Eye (tissue), 1 donor: ENCODE results near the gene CARNS1.
A peak's percentile ranks its signal among the peaks of the same experiment; 100 is the strongest.

ENCODE experiments used
- DNase-seq: peaks from one replicate; pipeline ENCODE4 v3.0.0-alpha.2; 2015

CARNS1 gene, protein sequence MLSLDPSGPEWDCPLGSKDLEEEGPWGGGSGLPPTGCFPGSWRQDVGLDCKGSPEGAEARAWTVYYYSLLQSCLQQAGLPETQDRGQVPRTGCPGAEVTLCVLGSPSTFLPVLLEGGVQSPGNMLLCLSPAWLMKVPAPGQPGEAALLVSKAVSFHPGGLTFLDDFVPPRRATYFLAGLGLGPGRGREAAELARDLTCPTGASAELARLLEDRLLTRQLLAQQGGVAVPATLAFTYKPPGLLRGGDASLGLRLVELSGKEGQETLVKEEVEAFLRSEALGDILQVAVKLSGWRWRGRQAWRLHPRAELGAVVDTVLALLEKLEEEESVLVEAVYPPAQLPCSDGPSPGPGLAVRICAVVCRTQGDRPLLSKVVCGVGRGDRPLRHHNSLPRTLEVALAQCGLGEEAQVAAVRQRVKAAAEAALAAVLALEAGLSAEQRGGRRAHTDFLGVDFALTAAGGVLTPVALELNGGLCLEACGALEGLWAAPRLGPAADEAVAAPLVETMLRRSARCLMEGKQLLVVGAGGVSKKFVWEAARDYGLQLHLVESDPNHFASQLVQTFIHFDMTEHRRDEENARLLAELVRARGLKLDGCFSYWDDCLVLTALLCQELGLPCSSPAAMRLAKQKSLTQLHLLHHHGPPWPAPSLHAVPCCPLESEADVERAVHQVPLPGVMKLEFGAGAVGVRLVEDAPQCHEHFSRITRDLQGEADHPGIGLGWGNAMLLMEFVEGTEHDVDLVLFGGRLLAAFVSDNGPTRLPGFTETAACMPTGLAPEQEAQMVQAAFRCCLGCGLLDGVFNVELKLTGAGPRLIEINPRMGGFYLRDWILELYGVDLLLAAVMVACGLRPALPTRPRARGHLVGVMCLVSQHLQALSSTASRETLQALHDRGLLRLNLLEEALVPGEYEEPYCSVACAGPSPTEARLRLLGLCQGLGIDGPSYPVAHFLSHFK

DNA sequence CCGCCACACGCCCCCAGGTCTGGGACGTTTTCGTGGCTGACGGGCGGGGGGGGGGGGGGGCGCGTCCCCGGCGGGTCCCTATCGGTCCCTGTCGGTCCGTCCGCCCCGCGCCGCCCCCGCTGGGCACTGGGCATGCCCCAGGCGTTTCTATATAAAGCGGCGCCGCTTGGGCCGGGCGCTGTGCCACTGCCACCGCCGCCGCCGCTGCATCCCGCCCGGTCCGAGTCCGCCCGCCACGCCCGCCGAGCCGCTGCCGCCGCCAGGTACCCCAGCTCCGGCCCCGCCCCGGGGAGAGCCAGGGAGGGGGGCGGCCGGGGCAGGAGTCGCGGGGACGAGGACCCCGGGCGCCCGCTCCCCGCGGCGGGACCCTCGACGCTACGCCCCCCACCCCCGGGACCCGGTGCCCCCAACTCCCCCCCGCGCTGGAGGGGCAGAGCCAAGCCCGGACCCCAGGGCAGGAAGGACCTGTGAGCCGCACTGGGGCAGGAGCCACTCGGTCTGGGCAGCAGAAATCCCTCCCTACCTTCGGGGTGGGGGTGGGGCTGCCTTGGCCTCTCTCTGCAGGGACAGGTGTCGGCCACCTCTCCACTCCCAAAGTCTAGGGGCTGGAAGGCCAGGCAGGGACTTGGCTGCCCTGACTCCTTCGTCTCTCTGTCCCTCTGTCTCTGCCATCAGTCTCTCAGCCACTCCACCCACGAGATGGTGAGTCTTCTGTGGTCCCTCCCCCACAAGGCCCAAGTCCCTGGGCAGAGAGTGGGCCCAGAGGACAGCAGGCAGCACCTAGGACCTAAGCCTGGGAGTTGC, at the start of gene CARNS1:
Gene CARNS1 (plus strand): TSS at position 178 of the 804 bp plus-strand sequence. CDS start 522 bp downstream, at position 700.
- DNase-seq = no peak

DNA sequence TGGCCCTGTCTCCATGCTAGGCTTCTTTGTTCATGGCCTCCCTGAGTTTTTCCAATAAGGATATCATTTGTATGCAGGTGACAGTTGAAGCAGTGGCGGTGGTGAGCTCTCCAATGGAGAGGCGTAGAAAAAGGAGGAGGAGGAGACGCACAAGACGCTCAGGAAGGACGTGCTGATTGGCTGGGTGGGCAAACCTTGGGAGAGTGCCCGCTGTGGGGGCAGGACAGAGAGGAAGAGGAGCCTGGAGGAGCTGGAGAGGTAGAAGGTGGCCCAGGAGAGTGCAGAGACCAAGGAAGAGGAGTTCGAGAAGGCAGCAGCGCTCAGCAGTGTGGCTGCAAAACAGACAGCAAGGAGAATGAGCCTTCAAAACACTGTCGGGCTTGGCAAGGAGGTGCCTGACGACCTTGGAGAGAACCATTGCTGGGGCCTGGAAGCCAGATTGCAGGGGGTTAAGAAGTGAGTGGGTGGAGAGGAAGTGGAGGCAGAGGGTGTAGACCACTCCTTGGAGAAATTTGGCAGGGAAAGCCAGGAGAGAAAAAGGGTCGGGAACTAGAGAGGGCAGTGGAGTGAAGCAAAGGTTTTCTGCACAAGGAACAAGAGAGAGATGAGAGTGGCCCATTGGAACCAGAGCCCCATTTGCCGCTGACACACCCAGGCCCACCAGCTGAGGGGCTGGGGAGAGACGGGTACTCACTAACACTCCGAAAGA, 49.6 kb upstream of the CARNS1 start:
- no peak for DNase-seq

DNA sequence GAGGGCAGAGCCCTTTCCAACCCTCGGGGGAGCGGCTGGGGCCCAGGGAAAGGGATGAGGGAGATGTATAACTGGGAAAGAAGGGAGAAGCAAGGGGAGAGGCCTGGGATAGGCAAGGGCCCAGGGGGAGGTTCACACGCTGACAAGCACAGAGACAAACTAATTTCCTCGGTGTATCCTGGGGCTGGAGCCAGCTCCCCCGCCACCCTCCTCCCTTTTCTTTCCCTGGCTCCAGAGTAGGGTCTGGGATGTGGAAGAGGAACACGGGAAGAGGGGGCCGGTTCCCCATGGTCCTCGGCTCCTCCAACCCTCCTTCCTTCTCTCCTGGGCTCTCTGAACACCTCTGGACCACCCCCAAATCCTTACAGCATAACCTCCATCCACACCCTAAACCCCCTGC, 48.9 kb upstream of the CARNS1 start:
- peak; percentile 41 for DNase-seq

DNA sequence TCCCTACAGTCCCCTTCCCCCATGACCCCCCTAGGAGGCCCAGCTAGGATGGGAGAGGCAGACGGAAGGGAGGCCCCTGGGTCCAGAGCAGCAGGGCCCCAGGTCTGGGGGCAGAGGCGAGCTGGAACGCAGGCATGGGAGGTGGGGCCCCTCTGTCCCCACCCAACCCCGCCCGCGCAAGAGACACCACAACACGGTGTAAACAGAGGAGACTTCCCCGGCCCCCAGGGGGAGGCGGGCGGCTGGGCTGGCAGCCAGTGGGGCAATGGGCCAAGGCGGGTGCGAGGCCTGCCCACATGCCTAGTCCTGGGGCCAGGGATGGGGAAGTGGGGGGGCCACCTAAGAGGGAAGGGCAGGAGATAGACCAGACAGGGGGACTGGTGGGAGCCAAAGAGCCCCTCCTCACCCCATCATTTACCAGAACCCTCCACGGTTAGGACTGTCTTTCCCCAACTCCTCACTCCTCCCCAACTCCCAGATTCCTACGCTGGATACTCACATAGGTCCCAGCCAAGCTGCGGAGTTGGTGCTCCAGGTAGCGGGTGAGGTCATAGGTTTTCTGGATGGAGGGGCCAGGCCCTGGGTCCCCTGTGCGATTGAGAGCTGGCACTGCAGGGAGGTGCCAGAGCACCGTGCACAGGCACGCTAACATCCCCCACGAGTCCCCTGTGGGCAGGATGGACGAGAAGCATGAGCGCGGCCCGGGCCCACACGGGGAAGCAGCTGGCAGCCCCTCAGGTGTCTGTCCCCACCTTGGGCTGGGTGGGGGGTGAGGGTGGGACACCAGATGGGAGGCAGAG, 48.3 kb upstream of the CARNS1 start:
- DNase-seq = no peak

DNA sequence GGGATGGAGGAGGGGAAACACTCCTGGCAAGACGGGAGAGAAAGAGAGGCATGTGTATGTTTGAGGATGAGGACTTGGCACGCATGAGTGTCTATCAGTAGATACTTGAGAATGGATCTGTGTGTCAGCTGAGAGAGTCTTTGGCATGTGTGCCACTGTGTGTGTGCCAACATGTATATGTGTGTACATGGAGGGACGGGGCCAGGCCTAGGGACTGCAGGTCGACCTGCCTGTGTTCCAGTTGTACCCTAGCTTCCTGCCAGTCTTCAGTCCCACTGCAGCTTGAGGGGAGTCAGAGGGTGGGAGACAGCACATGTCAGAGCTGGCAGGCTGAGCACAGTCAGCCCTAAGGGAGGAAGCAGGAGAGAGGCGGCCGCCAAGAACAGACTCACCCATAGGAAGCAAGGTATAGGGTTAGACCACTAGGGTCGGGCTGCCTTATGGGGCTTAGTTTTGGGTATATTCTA, 47.7 kb upstream of the CARNS1 start:
- DNase-seq = no peak

DNA sequence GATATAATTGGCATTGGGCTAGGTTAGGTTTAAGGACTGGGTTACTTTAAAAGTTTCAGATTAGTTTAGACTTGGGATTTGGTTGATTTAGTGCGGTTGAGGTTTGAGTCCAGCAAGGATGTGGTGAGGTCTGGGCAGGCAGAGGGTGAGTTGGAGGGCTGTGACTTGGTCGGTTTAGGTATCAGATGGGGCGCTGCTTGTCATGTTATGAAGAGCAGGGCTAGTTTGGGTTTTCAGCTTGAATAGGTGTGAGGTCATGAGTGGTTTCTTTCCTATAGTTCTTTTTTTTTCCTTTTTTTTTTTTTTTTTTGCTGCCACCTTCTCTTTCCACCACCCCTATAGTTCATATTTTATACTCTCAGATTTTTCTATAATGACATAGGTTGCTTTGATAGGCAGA, 46.9 kb upstream of the CARNS1 start:
- no peak for DNase-seq

DNA sequence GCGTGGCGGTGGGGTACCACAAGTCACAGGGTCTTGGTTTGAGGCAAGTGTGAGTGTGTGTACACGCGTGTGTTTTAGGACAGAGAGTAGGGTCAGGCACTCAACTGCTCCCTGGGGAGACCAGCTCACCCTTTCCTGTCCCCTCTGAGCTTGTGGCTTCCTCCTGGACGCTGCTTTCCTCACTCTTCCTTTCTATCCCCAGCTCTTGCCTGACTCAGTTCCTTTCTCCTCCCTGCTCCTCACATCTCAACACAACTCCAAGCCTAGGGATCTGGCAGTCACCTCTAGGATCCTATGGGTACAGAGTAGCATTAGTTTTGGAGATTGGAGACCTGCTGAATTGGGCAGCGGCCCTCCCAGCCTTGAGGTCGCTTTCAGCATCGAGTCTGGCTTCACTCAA, 46.2 kb upstream of the CARNS1 start:
- no peak for DNase-seq

DNA sequence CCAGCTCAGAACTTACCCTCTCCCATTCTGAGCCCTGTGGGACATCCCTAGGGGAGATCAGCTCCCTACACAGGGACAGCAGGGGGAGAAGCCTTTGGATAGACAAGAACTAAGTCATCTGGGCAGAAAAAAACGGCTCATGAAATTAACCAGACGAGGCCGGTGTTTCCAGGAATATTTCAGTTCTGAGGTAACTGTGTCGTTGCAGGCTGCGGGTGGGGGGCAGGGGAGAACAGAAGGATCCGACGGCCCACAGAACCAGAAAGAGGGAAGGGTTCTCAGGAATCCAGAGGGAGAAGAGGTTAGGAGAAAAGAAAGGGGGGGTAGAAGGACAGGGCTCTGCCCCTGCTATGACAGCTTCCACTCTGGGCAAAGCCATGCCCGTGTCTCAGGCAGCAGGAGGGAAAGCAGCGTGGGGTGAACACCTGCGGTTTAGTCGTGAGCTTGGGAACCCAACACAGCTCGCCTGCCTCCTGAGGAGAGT, 45.6 kb upstream of the CARNS1 start:
- DNase-seq = peak; percentile 49

DNA sequence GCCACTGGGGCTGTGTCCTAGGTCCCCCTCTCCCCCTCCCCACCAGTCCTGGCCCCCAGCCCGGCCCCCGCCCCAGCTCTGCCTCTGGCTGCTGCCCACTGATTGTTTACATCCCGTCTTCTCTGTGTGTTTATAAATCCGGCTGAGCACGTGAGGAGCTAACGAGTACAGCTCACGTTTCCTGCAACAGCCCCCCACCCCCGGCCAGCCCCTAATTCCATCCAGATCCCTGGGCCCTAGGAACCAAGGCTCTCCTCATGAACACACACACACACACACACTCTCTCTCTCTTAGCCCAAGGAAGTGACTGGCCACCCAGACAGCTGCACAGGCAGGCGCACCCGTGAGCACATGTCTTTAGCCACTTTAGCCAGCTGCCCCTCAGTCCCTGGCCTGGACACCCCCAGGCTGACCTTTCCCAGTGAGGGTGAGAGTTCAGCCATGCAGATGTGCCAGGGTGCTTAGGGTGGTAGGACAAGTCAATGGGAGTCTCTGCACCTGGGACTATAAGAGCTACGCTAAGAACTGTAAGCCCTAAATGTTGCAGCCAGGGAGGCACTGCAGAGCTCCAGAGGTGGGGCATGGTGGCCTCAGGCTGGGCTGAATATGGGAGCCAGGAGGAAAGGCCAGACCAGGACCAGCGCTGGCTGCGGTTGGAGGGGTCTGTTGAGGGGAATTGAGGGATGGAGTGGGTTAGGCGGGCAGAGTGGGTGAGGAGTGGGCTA, 45.0 kb upstream of the CARNS1 start:
- DNase-seq = peak; percentile 67

DNA sequence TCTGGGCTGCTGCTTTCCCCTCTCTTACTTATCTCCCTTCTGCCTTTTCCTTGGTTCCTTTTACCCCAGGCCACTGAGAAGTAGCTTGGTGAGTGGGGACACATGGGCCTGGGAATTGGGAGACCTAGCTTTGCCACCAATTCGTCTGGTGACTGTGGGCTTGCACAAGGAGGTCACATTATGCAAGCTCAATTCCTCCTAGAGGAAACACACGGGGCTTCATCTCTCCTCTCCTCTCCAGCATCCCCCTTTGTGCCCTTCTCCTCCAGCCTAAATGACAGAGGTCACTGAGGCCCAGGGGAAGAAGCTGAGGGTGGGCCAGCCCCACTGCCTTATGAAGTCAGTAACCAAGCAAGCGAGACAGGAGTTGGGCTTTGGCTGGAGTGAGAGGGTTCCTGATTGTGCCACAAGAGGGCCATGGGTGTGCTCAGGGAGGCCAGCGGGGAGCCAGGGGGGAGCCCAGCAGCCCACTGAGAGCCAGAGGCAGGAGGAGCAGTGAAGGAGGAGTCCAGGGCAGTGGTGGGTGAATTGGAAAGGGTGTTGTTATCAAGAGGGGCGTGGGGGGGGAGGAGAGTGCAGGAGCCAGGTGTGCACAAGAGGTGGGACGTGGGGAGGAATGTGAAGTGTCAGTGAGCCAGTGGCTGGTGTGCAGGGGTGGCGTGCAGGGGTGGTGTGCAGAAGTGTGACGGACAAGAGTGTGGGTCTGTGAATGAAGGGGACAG, 44.1 kb upstream of the CARNS1 start:
- peak; percentile 65 for DNase-seq

DNA sequence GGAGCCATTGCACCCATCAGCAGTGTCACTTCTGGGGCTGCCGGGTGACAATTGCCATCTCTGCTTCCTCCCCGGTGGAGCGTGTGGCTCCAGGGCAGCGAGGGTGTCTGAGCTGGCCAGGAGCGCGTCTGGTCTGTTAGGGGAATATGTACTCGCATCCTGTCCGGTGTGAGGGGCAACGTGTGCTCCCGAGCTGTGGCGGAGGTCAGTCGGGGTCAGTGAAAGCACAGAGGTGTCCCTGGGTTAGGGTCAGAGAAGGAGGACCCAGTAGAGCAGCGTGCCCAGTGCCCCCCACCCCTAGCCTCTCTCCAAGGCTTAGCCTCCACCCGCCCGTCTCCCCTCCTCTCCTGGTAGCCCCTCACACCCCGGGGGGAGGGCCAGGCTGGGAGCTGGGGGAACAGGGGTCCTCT, 43.6 kb upstream of the CARNS1 start:
- DNase-seq = no peak

DNA sequence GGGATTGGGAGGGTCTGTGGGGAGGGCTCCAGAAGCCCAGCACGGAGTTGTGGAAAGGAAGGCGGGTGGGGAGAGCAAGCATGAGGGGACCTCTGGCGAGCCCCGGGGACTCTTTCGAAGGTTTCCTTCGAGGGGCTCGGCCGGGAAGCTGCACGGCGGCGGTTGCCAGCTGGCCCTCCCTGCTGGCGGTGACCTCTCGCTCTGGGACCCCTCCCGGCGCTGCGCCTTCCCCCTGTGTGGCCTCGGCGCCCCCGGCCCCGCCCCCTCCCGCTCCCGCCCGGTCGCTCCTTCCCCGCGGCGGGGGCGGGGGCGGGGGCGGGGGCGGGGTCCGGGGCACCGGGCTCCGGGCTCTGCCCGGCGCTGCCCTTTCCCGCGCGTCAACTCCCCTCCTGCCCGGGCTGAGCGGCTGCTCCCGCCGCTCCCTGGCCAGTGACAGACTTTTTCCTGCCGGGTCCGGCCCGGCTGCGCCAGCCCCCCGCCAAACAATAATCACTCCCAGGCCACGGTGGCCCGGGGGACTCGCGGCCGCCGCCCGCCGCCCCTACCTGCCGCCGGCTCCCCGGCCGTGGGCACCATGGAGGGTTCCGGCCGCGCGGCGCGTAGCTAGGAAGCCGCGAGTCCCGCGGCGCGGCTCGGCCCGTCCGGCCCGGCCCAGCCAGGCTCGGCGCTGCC, 43.0 kb upstream of the CARNS1 start:
- DNase-seq = peak; percentile 76

DNA sequence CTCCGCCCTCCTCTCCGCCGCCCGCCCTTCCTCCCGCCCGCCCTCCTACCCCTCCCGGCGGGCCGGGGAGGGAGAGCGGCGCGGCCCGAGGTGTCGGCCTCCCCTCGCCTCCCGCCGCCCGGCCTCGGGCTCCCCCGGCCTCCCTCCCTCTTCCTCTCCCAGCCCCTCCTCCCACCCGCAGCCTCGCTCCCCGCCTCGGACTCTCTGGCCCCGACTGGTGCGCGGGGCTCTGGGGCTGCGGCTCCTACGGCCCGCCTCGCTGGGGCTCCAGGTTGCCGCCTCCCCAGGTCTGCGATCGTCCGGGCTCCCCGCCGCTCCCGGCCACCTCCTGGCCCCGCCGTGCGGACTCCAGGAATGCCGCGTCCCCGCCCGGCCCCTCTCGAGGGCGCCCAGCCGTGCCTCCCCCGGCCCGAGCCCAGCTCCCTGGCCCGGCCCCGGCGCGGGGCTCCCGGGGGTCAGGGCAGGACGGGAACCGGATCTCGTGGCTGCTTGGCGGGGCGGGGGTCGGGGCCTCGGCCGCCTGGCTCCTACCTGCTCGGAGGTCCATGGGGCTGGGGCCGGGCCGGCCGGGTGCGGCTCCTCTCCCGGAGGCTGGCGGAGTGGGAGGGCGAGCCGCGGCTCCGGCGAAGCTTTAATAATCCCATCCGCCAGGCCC, 42.4 kb upstream of the CARNS1 start, which contains the start of gene CLCF1:
Gene CLCF1 (minus strand): TSS at position 606 of the 655 bp plus-strand sequence. CDS start 59 bp downstream, at position 547.
- peak; percentile 87 for DNase-seq

DNA sequence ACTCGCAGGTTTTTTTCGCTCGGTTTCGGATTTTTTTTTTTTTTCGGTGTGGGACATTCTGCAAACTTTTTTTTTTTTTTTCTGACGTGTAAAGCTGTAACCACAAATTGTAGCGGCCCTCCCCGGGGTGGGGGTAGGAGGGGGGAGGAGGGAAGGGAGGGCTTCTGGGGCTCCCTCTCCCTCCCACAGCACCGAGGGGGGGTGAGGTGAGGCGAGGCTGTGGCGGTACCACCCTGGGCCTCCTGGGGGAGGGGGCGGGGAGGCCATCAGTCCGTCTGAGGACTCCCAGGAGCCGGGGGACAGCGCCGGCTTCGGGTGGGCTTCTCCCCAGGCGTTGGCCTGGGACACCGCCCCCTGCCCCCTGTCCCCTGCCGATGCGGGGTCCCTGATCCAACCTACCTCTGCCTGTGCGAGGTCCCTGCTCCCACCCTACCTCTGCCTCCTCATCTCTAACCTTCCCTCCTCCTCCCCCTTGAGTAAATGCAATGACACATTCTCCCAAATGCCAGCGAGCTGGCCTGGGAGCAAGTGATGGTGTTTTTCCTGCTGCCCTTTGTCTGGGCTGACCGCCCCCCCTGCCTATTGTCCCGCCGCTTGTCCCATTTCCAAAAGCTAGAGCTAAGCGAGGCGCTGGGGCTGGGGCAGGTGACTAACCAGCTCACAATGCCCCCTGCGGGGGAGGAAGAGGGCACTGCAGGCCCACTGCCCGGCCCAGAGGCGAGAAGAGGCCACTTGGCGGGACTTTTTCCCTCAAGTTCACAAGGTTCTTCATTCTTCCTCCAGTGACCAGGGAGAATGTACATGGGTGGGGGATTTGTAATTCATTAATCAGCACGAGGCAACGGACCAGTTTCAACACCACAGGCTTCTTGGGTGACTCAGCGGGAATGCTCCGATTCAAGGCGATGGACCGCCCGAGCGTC, 41.6 kb upstream of the CARNS1 start:
- DNase-seq = peak; percentile 86

DNA sequence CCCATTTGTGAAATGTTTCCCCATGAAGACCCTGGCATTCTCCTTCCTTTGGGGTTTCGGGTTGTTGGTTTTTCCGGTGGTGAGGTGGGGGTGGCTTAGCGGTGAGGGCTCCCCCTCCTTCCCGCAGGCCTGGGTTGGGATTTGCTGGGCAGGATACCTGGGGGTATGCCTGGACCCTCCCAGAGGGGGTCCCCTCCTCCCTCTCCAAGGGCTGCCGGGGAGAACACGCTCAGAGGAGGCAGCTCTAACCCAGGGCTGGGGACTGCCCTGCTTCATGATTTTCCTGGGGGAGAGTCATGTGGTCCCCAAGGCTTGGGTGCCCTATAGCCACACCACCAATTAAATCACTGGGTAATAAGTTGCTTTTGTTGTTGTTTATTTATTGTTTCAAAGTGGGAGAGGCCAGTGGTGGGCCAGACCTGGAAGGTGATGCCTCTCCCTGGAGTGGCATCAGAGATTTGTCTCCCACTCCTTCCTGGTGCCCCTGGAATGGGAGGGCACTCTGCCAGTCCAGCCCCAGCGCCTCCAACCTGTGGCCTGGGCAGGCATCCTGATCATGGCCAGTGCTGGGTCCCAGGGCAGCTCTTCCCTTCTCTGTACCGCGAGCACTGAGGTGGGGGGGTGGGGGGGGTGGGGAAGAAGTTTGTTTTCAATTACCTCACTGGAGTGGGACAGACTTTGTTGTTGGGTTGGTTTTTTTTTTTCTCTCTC, 40.8 kb upstream of the CARNS1 start:
- no peak for DNase-seq

DNA sequence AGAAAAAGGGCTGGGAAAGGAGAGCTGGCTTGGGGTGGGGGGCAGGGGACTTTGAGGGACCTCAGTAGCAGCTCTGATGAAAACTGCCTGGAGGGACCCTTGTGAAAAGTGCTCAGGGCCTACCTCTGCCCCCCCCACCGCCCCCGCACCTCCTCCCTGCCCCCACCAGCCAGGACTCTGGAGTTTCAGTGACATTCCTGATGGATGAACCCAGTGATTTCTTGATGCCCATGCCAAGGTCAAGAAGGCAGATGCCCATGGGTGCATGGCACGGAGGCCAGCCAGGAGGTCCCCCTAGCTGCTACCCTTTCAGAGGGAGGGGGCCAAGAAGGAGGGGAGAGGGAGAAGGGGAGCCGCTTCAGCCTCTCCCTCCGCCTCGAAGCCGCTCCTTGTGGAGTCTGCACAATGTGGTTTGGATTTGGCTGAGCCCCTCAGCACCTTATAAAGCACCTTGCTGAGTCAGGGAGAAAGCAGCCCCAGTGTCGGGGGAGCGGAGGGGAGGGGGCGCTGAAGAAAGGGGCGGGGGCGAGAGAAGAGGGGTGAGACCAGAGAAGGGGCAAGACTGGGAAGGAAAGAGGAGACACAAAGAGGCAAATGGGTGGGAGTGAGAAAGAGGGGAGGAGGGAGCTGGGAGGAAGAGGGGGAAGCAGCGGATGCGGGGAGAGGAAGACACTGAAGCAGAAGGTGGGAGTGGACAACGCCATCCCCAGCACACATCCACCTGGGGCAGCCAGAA, 40.0 kb upstream of the CARNS1 start:
- peak; percentile 34 for DNase-seq
